HepG2 (cell line): ENCODE results near the gene VKORC1. TPM values are rescaled to one million over a fixed set of nuclear protein-coding genes. Genes with fewer than 3 reads are reported as not detected.

Experiments used
- EED ChIP-seq: sonication (generic); formaldehyde crosslinking; IDR thresholded peaks from 2 replicates; pipeline ENCODE4 v1.5.0; 2020; ENCODE audit warnings: mild to moderate bottlenecking, missing genetic modification reagents
- HHEX ChIP-seq: IDR thresholded peaks from 2 replicates; pipeline ENCODE4 v1.6.1; 2016; ENCODE audit warnings: control low read depth
- HNF4A ChIP-seq: sonication (generic); formaldehyde crosslinking; IDR thresholded peaks from 2 replicates; pipeline ENCODE4 v1.4.0; 2020; ENCODE audit warnings: missing genetic modification reagents
- IRF1 ChIP-seq: sonication (generic); formaldehyde crosslinking; IDR thresholded peaks from 2 replicates; pipeline ENCODE4 v1.4.0; 2020; ENCODE audit warnings: low read depth, mild to moderate bottlenecking, missing genetic modification reagents
- NBN ChIP-seq: fragments of 450-650 bp; conservative IDR thresholded peaks from 2 replicates; pipeline ENCODE4 v1.6.1; 2017
- NKX3-1 ChIP-seq: sonication (generic); formaldehyde crosslinking; IDR thresholded peaks from 2 replicates; pipeline ENCODE4 v1.5.0; 2020; ENCODE audit warnings: missing genetic modification reagents
- PRDM15 ChIP-seq: sonication (generic); formaldehyde crosslinking; IDR thresholded peaks from 2 replicates; pipeline ENCODE4 v1.4.0; 2020; ENCODE audit warnings: missing genetic modification reagents
- RFX3 ChIP-seq: IDR thresholded peaks from 2 replicates; pipeline ENCODE4 v1.6.1; 2016; ENCODE audit warnings: missing biosample characterization, missing genetic modification reagents
- SAP130 ChIP-seq: IDR thresholded peaks from 2 replicates; pipeline ENCODE4 v1.6.1; 2016; ENCODE audit warnings: low read depth
- TAF1 ChIP-seq: sonication (generic); formaldehyde crosslinking; IDR thresholded peaks from 2 replicates; pipeline ENCODE4 v1.4.0; 2020; ENCODE audit warnings: missing genetic modification reagents
- TEF ChIP-seq: sonication (generic); formaldehyde crosslinking; IDR thresholded peaks from 2 replicates; pipeline ENCODE4 v1.5.0; 2020; ENCODE audit warnings: missing genetic modification reagents
- ZBTB40 ChIP-seq, 2 experiments: fragments of 450-650 bp in 1 of 2; sonication (generic) in 1 of 2; formaldehyde crosslinking in 1 of 2; IDR thresholded peaks; 2 replicates each; pipeline versions ENCODE4 v1.6.1 to v1.8.0; 2016 to 2022; ENCODE audit warnings: antibody characterized with exemption in 1 of 2, mild to moderate bottlenecking in 1 of 2, missing genetic modification reagents in 1 of 2
- ZFY ChIP-seq: sonication (generic); formaldehyde crosslinking; IDR thresholded peaks from 2 replicates; pipeline ENCODE4 v1.4.0; 2020; ENCODE audit warnings: missing genetic modification reagents
- ZNF430 ChIP-seq: sonication (generic); formaldehyde crosslinking; IDR thresholded peaks from 2 replicates; pipeline ENCODE4 v1.9.0; 2021; ENCODE audit warnings: mild to moderate bottlenecking, missing genetic modification reagents
- ZNF546 ChIP-seq: sonication (generic); formaldehyde crosslinking; conservative IDR thresholded peaks from 2 replicates; pipeline ENCODE4 v1.8.1; 2023; ENCODE audit warnings: mild to moderate bottlenecking, missing genetic modification reagents
- polyA plus RNA-seq, 8 experiments: library from polyadenylated mRNA; depleted of rRNA in 3 of 8; stranded (reverse) in 7 of 8; unstranded in 1 of 8; fragments of >200 nt; fragmentation: Illumina TruSeq in 4 of 8; extraction: Trizol in 4 of 8; gene quantifications; 2 replicates each; pipeline versions ENCODE4 v1.2.1 to v1.2.3, GENCODE V29; 2011 to 2016; ENCODE audit warnings: low read depth in 4 of 8, missing spikeins in 1 of 8, mixed read lengths in 1 of 8; ENCODE audit not compliant: insufficient read depth in 1 of 8
- total RNA-seq, 5 experiments: library from RNA; depleted of rRNA; stranded (reverse); fragments of >200 nt; fragmentation: Illumina TruSeq; extraction: Trizol; gene quantifications; 2 replicates each; pipeline ENCODE4 v1.2.3, GENCODE V29; 2016; ENCODE audit warnings: low read depth in 1 of 5

VKORC1 gene
- total and polyA plus RNA-seq, 2 of the 13 experiments (the other 11 are each of a cell fraction or from before 2014, with no cell fraction given), result 141 to 615 TPM

GRCh38 chr16:31073142-31073969 lies 21.2 kb downstream of the VKORC1 start (continued):
- peak; percentile 85; the same call in 1 of the 2 replicates for TF ChIP-seq NKX3-1 (CRISPR knock-in tag)
- TF ChIP-seq ZNF546 (CRISPR knock-in tag), result peak; percentile 85
- TF ChIP-seq ZFY, result peak; percentile 90
- no peak for TF ChIP-seq ZBTB40 (IDR thresholded peaks at IDR 0.05)
- TF ChIP-seq ZBTB40 (CRISPR knock-in tag; IDR thresholded peaks at IDR 0.05), result peak; percentile 53; the same call in 1 of the 2 replicates
- TF ChIP-seq HNF4A (CRISPR knock-in tag), result peak; percentile 31
- no peak for TF ChIP-seq NBN
- peak; percentile 71 for TF ChIP-seq PRDM15 (CRISPR knock-in tag)
- no peak for TF ChIP-seq IRF1 (CRISPR knock-in tag)
- TF ChIP-seq HHEX (CRISPR knock-in tag), result 0 out of 2 replicates have a peak, but pooled peaks have one; percentile 36
- peak; percentile 71 for TF ChIP-seq SAP130 (CRISPR knock-in tag)
- peak; percentile 60 for TF ChIP-seq EED (CRISPR knock-in tag)
- TF ChIP-seq TEF, result peak; percentile 7; the same call in 1 of the 2 replicates
- TF ChIP-seq ZNF430 (CRISPR knock-in tag), result peak; percentile 13; the same call in 1 of the 2 replicates
- no peak for TF ChIP-seq RFX3 (CRISPR knock-in tag)
- TF ChIP-seq TAF1 (CRISPR knock-in tag), result peak; percentile 71
